Suppressor macrophage treated with lipopolysaccharide for 1 hour (primary cell): Measurements from ENCODE around the gene MYL3.
A peak's percentile ranks its signal among the peaks of the same experiment; 100 is the strongest.
"Not testable (repeated sequence)": the region's sequence is repeated elsewhere in the genome, so short reads cannot be mapped to it uniquely, and the experiment has no call there.

Source experiments
- DNase-seq, 3 donors: peaks; one replicate each; pipeline ENCODE4 v3.0.0-alpha.2; 2020 to 2022

MYL3 gene

DNA sequence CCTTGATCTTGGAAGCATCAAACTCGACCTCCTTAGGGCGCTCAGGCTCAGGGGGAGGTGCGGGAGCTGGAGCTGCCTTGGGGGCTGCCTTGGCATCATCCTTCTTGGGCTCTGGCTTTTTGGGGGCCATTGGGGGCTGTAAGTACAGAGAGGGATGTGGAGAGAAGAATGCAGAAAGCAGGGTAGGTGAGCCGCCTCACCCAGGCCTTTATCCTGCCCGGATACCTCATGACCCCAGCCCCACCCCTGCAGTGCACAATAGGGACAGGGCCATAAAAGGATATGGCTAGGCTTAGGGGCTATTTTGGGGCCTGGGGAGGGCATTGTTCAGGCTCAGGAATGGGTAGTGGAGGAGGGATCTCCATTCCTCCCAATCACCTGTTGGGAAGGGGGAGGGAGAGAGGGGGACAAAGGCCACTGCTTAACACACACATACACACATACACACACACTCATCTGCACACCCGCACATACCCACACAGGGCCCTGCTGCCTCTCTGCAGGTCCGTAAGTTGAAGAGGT, at the start of gene MYL3:
TSS of gene MYL3 (minus strand) at position 184 of the 522 bp plus-strand sequence. CDS start at position 130, 54 bp downstream.
- no peak for DNase-seq

- DNase-seq: no peak
These were observed 49.7 kb upstream of the MYL3 start for GRCh38 chr3:46912986-46913385.

DNA sequence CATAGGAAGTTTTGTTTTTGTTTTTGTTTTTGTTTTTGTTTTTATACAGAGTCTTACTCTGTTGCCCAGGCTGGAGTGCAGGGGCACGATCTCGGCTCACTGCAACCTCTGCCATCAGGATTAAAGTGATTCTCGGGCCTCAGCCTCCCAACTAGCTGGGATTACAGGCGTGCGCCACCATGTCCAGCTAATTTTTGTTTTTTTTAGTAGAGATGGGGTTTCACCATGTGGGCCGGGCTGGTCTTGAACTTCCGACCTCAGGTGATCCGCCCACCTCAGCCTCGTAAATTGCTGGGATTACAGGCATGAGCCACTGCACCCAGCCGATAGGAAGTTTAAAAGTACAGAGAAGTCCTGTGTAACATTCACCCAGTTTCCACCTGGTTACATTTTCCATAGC, 47.7 kb upstream of the MYL3 start:
- not testable (repeated sequence) for DNase-seq

GRCh38 chr3:46910166-46910760, 47.0 kb upstream of the MYL3 start:
- DNase-seq: no peak

DNA sequence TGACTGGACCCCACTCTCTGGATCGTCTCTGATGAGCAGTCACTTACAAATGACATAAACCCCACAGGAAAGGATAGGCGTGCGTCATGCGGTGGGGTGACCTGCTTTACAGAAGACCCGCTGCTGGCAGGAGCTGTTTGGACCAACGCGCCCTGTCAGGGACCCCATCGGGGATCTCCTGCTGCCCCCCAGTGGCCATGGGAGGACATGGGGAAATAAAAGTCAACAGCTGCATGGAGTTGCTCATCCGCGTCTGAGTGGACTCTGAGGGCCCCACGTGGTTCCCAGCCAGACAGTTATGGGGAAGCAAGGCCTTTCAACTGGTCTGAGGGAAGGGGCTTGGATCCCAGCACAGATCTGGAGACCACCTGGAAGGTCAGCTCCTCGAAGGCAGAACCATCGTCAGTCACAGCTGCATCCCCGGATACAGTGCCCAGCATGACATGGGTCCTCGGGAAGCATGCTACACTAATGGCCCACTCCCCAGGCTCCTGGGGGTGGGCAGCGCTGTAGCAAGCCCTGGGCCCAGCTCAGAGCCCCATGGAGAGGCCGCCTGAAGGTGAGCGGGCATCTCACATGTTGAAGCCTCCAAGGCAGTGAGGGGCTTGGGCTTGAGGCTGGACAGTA, 46.4 kb upstream of the MYL3 start:
- peak; percentile 90 to 94 (median 91) for DNase-seq

GRCh38 chr3:46908986-46909534, 45.8 kb upstream of the MYL3 start:
- no peak for DNase-seq

DNA sequence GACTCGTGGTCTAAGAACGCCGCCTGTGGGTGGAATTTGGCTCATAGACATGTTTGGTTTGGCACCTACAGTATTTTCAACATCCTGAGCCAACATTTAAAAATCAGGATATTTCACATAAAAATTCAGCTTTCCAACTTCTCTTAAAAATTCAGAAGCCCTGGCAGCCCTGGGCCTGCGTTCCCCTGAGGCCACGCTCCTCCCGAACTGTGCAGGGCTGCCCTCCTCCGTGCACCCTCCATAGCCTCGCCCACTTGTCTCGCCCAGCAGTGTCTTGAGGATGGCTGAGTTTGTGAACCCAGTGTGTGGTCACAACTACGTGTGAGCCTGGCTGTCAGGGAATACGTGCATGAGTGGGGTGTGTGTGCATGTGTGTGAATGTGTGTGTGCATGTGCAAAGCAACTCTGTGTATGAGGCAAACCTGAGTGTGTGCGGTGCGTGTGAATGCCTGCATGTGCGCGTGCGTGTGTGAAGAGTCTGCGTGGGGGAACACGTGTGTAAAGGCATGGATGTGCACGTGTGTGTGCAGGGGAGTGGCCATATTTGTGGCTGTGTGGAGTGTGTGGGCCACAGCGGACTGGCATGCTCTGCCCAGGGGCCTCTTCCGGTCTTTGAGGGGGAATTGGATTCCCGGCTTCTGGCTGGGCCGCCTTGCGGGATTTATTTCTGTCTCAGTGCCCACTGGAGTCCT, 45.2 kb upstream of the MYL3 start:
- DNase-seq: no peak

DNA sequence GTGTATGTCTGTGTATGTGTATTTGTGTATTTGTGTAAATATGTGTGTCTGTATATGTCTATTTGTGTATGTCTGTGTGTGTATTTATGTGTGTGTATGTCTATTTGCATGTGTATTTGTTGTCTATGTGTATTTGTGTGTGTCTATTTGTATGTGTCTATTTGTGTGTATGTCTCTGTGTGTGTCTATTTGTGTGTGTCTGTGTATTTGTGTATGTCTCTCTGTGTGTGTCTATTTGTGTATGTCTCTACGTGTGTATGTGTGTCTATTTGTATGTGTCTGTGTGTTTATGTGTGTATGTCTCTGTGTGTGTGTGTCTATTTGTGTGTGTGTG, 44.7 kb upstream of the MYL3 start:
- no peak for DNase-seq

GRCh38 chr3:46907271-46907670, 44.0 kb upstream of the MYL3 start:
- DNase-seq: no peak

DNA sequence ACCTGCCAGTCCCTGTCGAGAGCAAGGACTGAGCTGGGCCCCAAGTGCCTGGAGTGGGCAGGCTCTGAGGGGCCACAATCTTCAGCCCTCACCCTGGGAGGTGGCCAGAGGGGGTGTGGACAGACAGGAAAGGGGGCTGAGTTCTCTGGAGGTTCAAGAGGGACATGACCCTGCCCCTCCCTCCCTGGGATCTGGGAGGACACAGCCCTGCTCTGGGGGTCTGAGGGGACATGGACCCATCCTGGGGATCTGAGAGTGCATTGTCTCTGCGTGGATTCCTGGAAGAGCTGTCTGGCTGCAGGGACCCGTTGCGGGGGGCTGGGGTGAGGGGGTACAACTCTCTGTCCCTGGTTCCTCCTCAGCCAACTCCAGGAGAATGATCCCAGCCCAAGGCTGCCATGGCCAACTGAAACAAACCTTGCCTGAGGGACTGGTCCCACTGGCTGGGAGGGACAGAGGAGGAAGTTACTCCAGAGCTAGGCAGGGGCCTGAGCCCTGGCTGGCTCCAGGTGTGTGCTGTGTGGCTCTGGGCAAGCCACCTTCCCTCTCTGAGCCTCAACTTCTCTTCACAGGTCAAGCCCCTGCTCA, 43.3 kb upstream of the MYL3 start:
- no peak for DNase-seq

DNA sequence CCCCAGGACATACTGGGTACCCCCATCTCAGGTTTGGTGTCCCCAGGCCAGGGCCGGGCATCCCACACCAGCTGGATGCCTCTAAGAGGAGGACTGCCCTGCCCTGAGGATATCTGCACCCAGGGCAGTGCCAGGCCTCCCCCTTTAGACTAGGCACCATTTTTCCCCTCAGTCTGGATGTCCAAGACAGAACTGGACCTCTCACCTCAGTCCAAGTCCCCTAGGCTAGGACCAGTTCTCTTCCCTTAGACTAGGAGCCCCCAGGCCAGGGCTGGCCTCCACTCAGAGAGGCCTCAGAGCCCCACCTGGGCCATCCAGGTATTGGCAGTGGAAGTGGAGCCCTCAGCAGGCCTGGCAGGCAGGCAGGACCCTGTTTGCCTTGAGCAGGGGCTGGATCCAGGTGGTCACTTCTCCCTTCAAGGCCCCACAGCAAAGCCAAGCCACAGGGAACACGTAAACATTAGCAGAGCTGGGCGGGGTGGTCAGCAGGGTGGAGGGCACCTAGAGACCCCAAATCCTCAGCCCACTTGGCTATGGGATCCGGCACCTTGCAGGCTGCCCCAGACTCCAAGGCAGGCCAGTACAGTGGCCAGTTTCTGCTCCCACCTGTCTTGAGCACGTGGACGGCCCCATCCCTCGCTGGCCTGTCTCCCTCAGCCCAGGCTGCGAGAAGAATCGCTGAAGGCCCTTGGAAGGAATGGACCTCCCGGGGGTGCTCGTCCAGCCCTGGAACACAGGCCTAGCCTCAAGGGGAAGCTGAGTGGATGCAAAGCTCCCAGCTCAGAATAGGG, 42.6 kb upstream of the MYL3 start:
- DNase-seq: no peak

GRCh38 chr3:46905213-46905560, 41.9 kb upstream of the MYL3 start:
- no peak for DNase-seq

DNA sequence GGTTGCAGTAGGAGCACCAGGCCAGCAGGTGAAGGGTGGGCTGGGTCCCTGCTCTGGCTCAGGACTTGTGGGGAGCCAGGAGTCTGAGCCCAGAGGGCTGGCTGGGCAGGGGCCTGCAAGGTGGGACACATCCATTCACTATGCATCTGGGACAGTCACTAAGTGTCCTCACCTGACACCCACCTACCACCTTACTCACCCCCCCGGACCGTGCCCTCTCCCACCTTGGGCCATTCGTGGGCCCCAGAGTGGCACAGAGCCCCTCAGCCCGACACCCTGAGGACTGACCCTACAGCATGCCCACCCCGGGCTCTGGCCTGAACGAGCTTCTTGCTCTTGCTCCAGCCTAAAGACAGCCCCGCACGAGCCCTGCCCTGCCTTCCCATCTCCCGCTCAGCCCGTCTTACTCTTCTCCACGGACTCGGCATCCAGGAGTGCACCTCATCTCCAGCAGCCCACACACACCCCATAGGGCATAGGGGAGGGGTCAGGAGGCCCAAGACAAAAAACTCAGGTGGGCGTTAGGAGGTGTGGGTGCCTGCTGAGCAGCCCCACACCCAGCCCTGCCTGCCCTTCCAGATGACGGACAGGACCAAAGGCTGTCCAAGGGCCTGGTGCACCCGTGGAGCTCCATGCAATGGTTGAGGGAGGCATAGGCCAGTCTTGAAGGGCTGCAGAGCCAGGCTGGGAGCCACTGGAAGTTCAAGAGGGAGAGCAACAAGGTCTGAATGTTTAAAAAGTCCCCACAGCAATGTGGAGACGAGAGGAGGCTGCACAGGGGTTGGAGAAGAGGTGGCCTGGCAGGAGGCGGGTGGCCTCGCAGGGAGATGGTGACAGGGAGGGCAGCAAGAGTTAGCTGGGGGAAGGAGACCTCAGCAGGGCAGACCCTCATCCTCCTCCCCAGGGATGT, 41.3 kb upstream of the MYL3 start:
- DNase-seq: no peak

- peak; percentile 32 to 51 (median 44) for DNase-seq
These were observed 40.4 kb upstream of the MYL3 start for GRCh38 chr3:46903341-46904302.

DNA sequence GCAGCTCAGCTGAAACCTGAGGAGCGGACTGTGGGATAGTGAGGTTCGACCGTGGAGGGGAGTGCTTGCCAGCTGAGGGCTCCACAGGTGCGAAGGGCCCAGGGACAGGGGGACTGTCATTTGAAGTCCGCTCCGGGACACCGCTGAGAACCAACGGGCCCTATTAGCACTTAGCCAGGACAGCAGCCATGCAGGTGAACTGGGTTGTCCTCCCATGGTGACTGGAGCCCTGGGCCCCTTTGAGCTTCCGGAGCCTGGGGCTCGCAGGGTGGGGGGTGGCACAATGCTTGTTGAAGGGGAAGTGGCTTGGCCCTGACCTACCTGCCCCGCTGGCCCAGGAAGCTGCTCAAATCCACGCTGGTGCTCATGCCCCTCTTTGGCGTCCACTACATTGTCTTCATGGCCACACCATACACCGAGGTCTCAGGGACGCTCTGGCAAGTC, 39.0 kb upstream of the MYL3 start:
- DNase-seq: no peak

DNA sequence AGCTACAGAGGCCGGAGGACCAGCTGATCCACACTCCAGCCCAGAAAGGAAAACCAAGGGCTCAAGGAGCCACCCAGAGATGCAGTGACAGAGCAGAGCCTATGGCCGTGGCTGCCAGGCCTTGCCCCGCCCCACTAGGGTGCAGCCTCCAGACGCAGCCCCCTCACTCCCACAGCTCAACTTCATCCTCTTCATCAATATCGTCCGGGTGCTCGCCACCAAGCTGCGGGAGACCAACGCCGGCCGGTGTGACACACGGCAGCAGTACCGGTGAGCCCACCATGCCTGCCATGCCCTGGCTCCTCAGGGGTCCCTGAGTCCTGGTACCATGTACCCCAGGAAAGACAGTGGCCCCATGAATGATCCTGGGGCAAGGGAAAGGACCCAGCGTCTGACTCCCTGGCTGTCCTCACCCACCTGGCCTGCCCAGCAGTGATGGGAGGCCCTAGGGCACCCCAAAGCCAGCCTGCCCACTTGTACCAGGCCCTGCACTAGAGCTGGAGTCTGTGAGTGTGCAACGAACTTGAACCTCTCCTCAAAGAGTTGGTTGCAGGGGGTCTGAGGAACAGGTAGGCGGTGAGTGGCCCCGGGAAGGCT, 38.4 kb upstream of the MYL3 start:
- no peak for DNase-seq

DNA sequence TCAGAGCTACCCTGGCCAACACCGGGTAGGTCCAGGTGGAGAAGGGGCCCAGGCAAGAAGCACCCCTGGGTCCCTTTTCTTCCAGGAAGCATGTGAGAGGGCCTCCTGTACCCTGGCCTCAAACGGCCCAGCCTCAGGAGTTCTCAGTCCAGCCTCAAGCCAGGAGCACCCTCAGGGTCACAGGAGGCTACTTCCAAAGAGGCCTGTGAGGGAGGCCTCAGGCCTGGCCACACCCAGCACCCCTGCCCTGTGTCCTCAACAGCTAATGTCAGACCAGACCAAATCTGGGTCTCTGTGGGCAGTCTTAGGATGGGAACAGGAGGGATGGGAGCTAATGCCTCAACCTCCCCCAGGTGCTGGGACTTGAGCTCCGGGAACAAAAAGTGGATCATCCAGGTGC, 37.8 kb upstream of the MYL3 start:
- no peak for DNase-seq

- DNase-seq: no peak
These were observed 37.1 kb upstream of the MYL3 start for GRCh38 chr3:46900356-46900755.

DNA sequence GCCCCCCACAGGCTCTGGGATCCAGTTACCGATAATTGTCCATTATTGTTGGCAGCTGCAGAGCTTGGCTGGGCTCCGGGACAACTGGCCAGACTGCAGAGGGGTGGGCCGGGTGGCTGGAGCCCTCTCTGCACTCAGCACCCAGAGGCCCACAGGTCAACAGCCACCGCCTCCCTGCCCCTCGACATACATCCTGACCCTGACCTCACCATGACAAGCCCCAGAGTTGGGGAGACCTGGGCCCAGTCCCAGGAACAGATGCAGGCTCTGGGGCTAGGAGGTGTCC, 36.7 kb upstream of the MYL3 start:
- no peak for DNase-seq
